ENCODE measurements around the gene CBLIF. TPM values are rescaled to one million over a fixed set of nuclear protein-coding genes. Genes with fewer than 3 reads are reported as not detected.

Gene CBLIF
- total and polyA plus RNA-seq, 2 of the 8 experiments (the other 6 are each of a cell fraction or from before 2014, with no cell fraction given), result not detected

- no peaks in the 10 kb centered on the region for H3K79me2 ChIP-seq (ENCODE audit: control insufficient read depth in 1 of 2, insufficient read depth in 2 of 2, low read length in 2 of 2)
- no peak overlapping the region for H3K9ac ChIP-seq (replicated peaks in 1 of 4; ENCODE audit: extremely low read depth in 1 of 4, low read depth in 3 of 4, low read length in 3 of 4)
- no peaks in the 10 kb centered on the region for H3K4me1 ChIP-seq (replicated peaks in 1 of 4; ENCODE audit: control insufficient read depth in 3 of 4, insufficient read depth in 4 of 4, low read length in 3 of 4)
- H3K27me3 ChIP-seq (replicated peaks in 1 of 4; ENCODE audit: control insufficient read depth in 3 of 4, extremely low read depth in 1 of 4, insufficient read depth in 3 of 4, low read length in 3 of 4), result no peaks in the 10 kb centered on the region
- H2BK15ac ChIP-seq (ENCODE audit: low read length), result no peak overlapping the region
- no peak for DNase-seq (ENCODE audit: low read depth in 1 of 2, low spot score in 2 of 2)
- H3K27ac ChIP-seq (ENCODE audit: low read depth, low read length), result no peak overlapping the region
- no peak overlapping the region for H3K18ac ChIP-seq (ENCODE audit: extremely low read depth, low read length)
- H4K20me1 ChIP-seq (replicated peaks in 1 of 2; ENCODE audit: control insufficient read depth in 1 of 2, insufficient read depth in 2 of 2, low read length in 2 of 2), result no peaks in the 10 kb centered on the region
- WGBS, 2 experiments (ENCODE audit: extremely low coverage in 1 of 2, insufficient coverage in 1 of 2, insufficient read length in 1 of 2, insufficient replicate concordance in 2 of 2, low coverage in 1 of 2, low lambda C conversion rate in 2 of 2, missing lambda C conversion rate in 1 of 2), result 96% methylated on average over 4 of the region's 4 CpGs; no CpG with 5 or more reads in 1 of the 2 experiments
- no peak overlapping the region for H2BK20ac ChIP-seq (ENCODE audit: low read length)
- no peak overlapping the region for H3K23ac ChIP-seq (ENCODE audit: insufficient read length)
- no peak overlapping the region for H2BK5ac ChIP-seq (ENCODE audit: low read depth, low read length)
- no peak overlapping the region for H2BK12ac ChIP-seq (ENCODE audit: low read depth, low read length)
- POLR2A ChIA-PET (ENCODE audit: partially characterized antibody), result no interaction called here
- H3K36me3 ChIP-seq (ENCODE audit: control insufficient read depth in 2 of 4, insufficient read depth in 4 of 4, low read length in 3 of 4), result peaks cover 8 to 48% (median 28%) of the 10 kb centered on the region in 4 experiments; a peak in 7 of 8 replicates
- CTCF ChIA-PET (ENCODE audit: partially characterized antibody), result interaction anchor here (1.1 to 2.0 kb wide), 5 partner anchors 15 to 35 kb away, joined by 3 to 5 read pairs (median 3); partner anchors contain the start of gene STX3
- FAIRE-seq, result no peak
- H3K9me3 ChIP-seq (ENCODE audit: insufficient read depth in 2 of 2, low read depth in 1 of 2, low read length in 1 of 2), result peaks cover 0 to 4% of the 10 kb centered on the region in 2 experiments; a peak in 1 of 4 replicates
- no peaks in the 10 kb centered on the region for H3K23me2 ChIP-seq (ENCODE audit: low read depth, low read length)
- no peak overlapping the region for H4K5ac ChIP-seq (ENCODE audit: insufficient read length, low read depth, low read length)
- no peak overlapping the region for H2AFZ ChIP-seq (ENCODE audit: low read length)
- H3K4me3 ChIP-seq (ENCODE audit: extremely low read depth in 1 of 4, insufficient read depth in 2 of 4, low read depth in 3 of 4, low read length in 4 of 4), result no peak overlapping the region
- H3K56ac ChIP-seq (replicated peaks; ENCODE audit: insufficient read length, low read depth, low read length), result no peak overlapping the region
- H3K4me2 ChIP-seq (ENCODE audit: insufficient read depth in 1 of 2, low read depth in 2 of 2, low read length in 2 of 2), result no peak overlapping the region
- H3K14ac ChIP-seq (ENCODE audit: insufficient read length), result no peak overlapping the region
- no peak overlapping the region for H4K8ac ChIP-seq (ENCODE audit: extremely low read depth, insufficient read depth, low read length)
- H2AK5ac ChIP-seq (ENCODE audit: low read depth, low read length), result no peak overlapping the region
- no peak overlapping the region for H2BK120ac ChIP-seq (replicated peaks; ENCODE audit: low read depth, low read length)
- H4K91ac ChIP-seq (replicated peaks; ENCODE audit: insufficient read length, low read length), result no peak overlapping the region
- H3K79me1 ChIP-seq (ENCODE audit: low read depth, low read length), result no peaks in the 10 kb centered on the region; the same call in 1 of the 2 replicates
- H3K4ac ChIP-seq (replicated peaks; ENCODE audit: insufficient read length, low read depth, low read length), result no peak overlapping the region
- TF ChIP-seq TEAD4 (IDR thresholded peaks at IDR 0.05; ENCODE audit: low read depth, low read length) (no peak), CTCF (IDR thresholded peaks at IDR 0.05; ENCODE audit: control extremely low read depth in 1 of 3, insufficient read depth in 1 of 3, low read depth in 1 of 3, low read length in 3 of 3) (no peak), EP300 (IDR thresholded peaks at IDR 0.05; ENCODE audit: borderline replicate concordance in 1 of 2, low read depth in 2 of 2, low read length in 2 of 2) (no peak), ATF3 (IDR thresholded peaks at IDR 0.05; ENCODE audit: insufficient read depth, low read depth, low read length) (no peak), NRF1 (IDR thresholded peaks at IDR 0.05; ENCODE audit: low read depth, low read length) (no peak), POU5F1 (IDR thresholded peaks at IDR 0.05; ENCODE audit: low read depth, low read length) (no peak), KDM5A (IDR thresholded peaks at IDR 0.05; ENCODE audit: low read length) (no peak), BACH1 (IDR thresholded peaks at IDR 0.05; ENCODE audit: low read length) (no peak), CTBP2 (IDR thresholded peaks at IDR 0.05; ENCODE audit: borderline replicate concordance, insufficient read depth, insufficient read length, low read length) (no peak), HDAC6 (IDR thresholded peaks at IDR 0.05; ENCODE audit: low read depth, low read length) (no peak), ASH2L (IDR thresholded peaks at IDR 0.05; ENCODE audit: low read length) (no peak)
Observed at GRCh38 chr11:59787255-59787588, 58.1 kb downstream of the CBLIF start.

Data from H1 (cell line).